ENCODE measurements around the gene EYA4.

GRCh38 chr6:133352046-133352445 is 110.9 kb downstream of the EYA4 start:
- no peak for TF ChIP-seq POLR2A (IDR thresholded peaks at IDR 0.05)
- no peak for TF ChIP-seq CTCF (IDR thresholded peaks at IDR 0.05)
